B cell (primary cell): ENCODE data around the gene DPP9. TPM values are rescaled to one million over a fixed set of nuclear protein-coding genes. Genes with fewer than 3 reads are reported as not detected.

ENCODE experiments used
- ATAC-seq: fragments of 200-7000 bp; cut with Tn5 transposase; one replicate; pipeline ENCODE4 v1.10.0; 2021; ENCODE audit warnings: low read depth, mild to moderate bottlenecking, moderate number of reproducible peaks, moderate library complexity
- CTCF ChIA-PET: fragments of 350-600 bp; sonication (Branson Sonifier 250); formaldehyde crosslinking; loops from one replicate; lab custom pipeline; 2021; ENCODE audit warnings: antibody characterized with exemption, inconsistent platforms; lab: Charles Lee
- POLR2A ChIA-PET: fragments of 350-600 bp; sonication (Branson Sonifier 250); formaldehyde crosslinking; loops from one replicate; lab custom pipeline; 2021; ENCODE audit warnings: antibody characterized with exemption; lab: Charles Lee
- DNase-seq: peaks from one replicate; pipeline ENCODE4 v3.0.0; 2013
- H2AFZ ChIP-seq: 2 replicates; pipeline ENCODE4 v1.6.1; 2012; ENCODE audit warnings: mild to moderate bottlenecking, low read depth, low read length; ENCODE audit not compliant: insufficient read depth, poor library complexity, severe bottlenecking
- H3K27ac ChIP-seq, 2 donors: 1 replicate in 1 of 2; 2 replicates in 1 of 2; pipeline ENCODE4 v1.5.1; 2012 to 2013; ENCODE audit warnings: low read length in 2 of 2, mild to moderate bottlenecking in 2 of 2, moderate library complexity in 1 of 2
- H3K27me3 ChIP-seq, 4 experiments: fragments of 200-600 bp in 1 of 4; sonication (generic) in 1 of 4; replicated peaks in 1 of 4; 1 replicate in 2 of 4; 2 replicates in 2 of 4; pipeline versions ENCODE4 v1.6.1 to v1.7.0; 2013 to 2016; ENCODE audit warnings: low read length in 3 of 4, mild to moderate bottlenecking in 2 of 4, mixed read lengths in 1 of 4, moderate library complexity in 1 of 4; ENCODE audit not compliant: insufficient read depth in 4 of 4, control insufficient read depth in 3 of 4; ENCODE audit errors: control extremely low read depth in 1 of 4
- H3K36me3 ChIP-seq, 2 experiments: replicated peaks in 1 of 2; 1 replicate in 1 of 2; 2 replicates in 1 of 2; pipeline versions ENCODE4 v1.6.1 to v1.7.1; 2013; ENCODE audit warnings: low read length in 1 of 2; ENCODE audit not compliant: insufficient read depth in 2 of 2, control insufficient read depth in 1 of 2; ENCODE audit errors: control extremely low read depth in 1 of 2, extremely low read depth in 1 of 2
- H3K4me1 ChIP-seq, 2 donors: fragments of 200-600 bp in 1 of 2; sonication (generic) in 1 of 2; 1 replicate in 1 of 2; 2 replicates in 1 of 2; pipeline versions ENCODE4 v1.5.1 to v1.6.1; 2013 to 2017; ENCODE audit warnings: low read length in 2 of 2; ENCODE audit not compliant: control insufficient read depth in 2 of 2, insufficient read depth in 2 of 2
- H3K4me2 ChIP-seq: replicated peaks from 2 replicates; pipeline ENCODE3; 2012; ENCODE audit warnings: mild to moderate bottlenecking, low read depth, low read length; ENCODE audit not compliant: poor library complexity, severe bottlenecking
- H3K4me3 ChIP-seq, 5 experiments: fragments of 200-600 bp in 1 of 5; sonication (generic) in 1 of 5; 1 replicate in 3 of 5; 2 replicates in 2 of 5; pipeline versions ENCODE4 v1.5.1 to v1.7.0; 2011 to 2016; ENCODE audit warnings: low read length in 4 of 5, mild to moderate bottlenecking in 4 of 5, low read depth in 2 of 5, control low read depth in 1 of 5, moderate library complexity in 1 of 5; ENCODE audit not compliant: insufficient read depth in 1 of 5; ENCODE audit errors: control extremely low read depth in 1 of 5, extremely low read depth in 1 of 5
- H3K79me2 ChIP-seq: fragments of 200-600 bp; sonication (generic); one replicate; pipeline ENCODE4 v1.6.0; 2016; ENCODE audit warnings: low read length; ENCODE audit not compliant: control insufficient read depth, insufficient read depth
- H3K9ac ChIP-seq: fragments of 200-600 bp; sonication (generic); 2 replicates; pipeline ENCODE4 v1.6.1; 2017; ENCODE audit warnings: mild to moderate bottlenecking, low read length, moderate library complexity
- H3K9me3 ChIP-seq, 3 donors: one replicate each; pipeline versions ENCODE4 v1.6.1 to v1.7.1; 2013; ENCODE audit warnings: low read length in 2 of 3; ENCODE audit not compliant: control insufficient read depth in 2 of 3, insufficient read depth in 1 of 3; ENCODE audit errors: control extremely low read depth in 1 of 3
- H4K20me1 ChIP-seq: 2 replicates; pipeline ENCODE4 v1.6.0; 2012; ENCODE audit warnings: mild to moderate bottlenecking, low read length; ENCODE audit not compliant: insufficient read depth, control insufficient read depth, poor library complexity, severe bottlenecking
- H3K27ac Mint-ChIP-seq: one replicate; pipeline ENCODE4 v1.8.0; 2021; ENCODE audit warnings: mixed read lengths
- H3K27me3 Mint-ChIP-seq: one replicate; pipeline ENCODE4 v1.8.0; 2021; ENCODE audit warnings: mixed read lengths
- H3K4me1 Mint-ChIP-seq: one replicate; pipeline ENCODE4 v1.8.0; 2021; ENCODE audit warnings: mixed read lengths
- H3K4me3 Mint-ChIP-seq: one replicate; pipeline ENCODE4 v1.8.0; 2021; ENCODE audit warnings: mixed read lengths
- H3K9me3 Mint-ChIP-seq: one replicate; pipeline ENCODE4 v1.8.0; 2022; ENCODE audit warnings: mixed read lengths; ENCODE audit not compliant: insufficient read depth
- EZH2 ChIP-seq: IDR thresholded peaks from 2 replicates; pipeline ENCODE4 v1.6.1; 2012; ENCODE audit warnings: borderline replicate concordance, low read depth, mild to moderate bottlenecking, moderate library complexity, low read length; ENCODE audit not compliant: insufficient read depth, poor library complexity, severe bottlenecking
- WGBS: methylation state at CpG from one replicate; pipeline ENCODE4 v1.1.5; 2013; ENCODE audit warnings: missing lambda C conversion rate; ENCODE audit not compliant: insufficient coverage; 5-methylcytosine and 5-hydroxymethylcytosine counted together
- intact Hi-C: fragments of 100-400 bp; cut with micrococcal nuclease; formaldehyde crosslinking; loops from one replicate; pipeline ENCODE4 v1.10.0; 2022
- polyA plus RNA-seq: library from polyadenylated mRNA; depleted of rRNA; stranded (reverse); fragments of >200 nt; gene quantifications from 2 replicates; pipeline ENCODE4 v1.2.3, GENCODE V29; 2012
- total RNA-seq, 2 donors: library from RNA; stranded (reverse); fragments of 120-200 nt in 1 of 2; gene quantifications; 1 replicate in 1 of 2; 2 replicates in 1 of 2; pipeline versions ENCODE4 v1.2.3 to v1.2.4, GENCODE V29; 2013 to 2022
- TF ChIP-seq, protein P1 (sequence below): fragments of 200-600 bp; IDR thresholded peaks from one replicate; pipeline ENCODE4 v1.8.0; 2022; ENCODE audit warnings: antibody characterized with exemption, mild to moderate bottlenecking

DPP9 gene
- total and polyA plus RNA-seq, 2 donors (not counting 1 experiment from before 2014, with no cell fraction given), result 47.3 to 109 TPM

DNA sequence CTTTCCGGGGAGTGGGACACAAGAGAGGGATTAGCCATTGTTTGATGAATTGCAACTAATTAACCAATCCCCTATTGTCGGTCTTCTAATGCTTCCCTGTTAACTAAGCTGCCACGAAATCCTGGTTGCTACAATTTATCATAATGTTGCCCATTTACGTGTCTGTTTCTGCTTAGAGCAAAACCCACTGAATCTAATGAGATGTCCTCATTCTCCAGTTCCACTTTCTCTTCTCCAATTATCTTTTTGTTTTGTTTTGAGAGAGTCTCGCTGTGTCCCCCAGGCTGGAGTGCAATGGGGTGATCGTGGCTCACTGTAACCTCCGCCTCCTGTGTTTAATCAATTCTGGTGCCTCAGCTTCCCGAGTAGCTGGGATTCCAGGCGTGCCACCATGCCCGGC, 5.2 kb upstream of the DPP9 start:
- H3K36me3 ChIP-seq, result no peaks in the 10 kb centered on the region
- no peaks in the 10 kb centered on the region for H3K9me3 ChIP-seq
- Mint-ChIP-seq H3K4me1 (peaks cover 17% of the 10 kb centered on the region), H3K9me3 (no peaks in the 10 kb centered on the region), H3K4me3 (no peak overlapping the region), H3K27me3 (peaks cover 10% of the 10 kb centered on the region), H3K27ac (no peak overlapping the region)
- DNase-seq, result no peak
- intact Hi-C loops, result no loop called here
- H3K9ac ChIP-seq, result no peak overlapping the region
- H3K27me3 ChIP-seq, result no peaks in the 10 kb centered on the region
- no peak for ATAC-seq
- H3K4me1 ChIP-seq, result peaks cover 8 to 15% of the 10 kb centered on the region in 2 donors
- no peak overlapping the region for H3K4me3 ChIP-seq
- H3K4me2 ChIP-seq, result no peak overlapping the region
- 90% methylated on average over 8 of the region's 10 CpGs for WGBS
- POLR2A ChIA-PET, result no interaction called here
- TF ChIP-seq, protein P1, sequence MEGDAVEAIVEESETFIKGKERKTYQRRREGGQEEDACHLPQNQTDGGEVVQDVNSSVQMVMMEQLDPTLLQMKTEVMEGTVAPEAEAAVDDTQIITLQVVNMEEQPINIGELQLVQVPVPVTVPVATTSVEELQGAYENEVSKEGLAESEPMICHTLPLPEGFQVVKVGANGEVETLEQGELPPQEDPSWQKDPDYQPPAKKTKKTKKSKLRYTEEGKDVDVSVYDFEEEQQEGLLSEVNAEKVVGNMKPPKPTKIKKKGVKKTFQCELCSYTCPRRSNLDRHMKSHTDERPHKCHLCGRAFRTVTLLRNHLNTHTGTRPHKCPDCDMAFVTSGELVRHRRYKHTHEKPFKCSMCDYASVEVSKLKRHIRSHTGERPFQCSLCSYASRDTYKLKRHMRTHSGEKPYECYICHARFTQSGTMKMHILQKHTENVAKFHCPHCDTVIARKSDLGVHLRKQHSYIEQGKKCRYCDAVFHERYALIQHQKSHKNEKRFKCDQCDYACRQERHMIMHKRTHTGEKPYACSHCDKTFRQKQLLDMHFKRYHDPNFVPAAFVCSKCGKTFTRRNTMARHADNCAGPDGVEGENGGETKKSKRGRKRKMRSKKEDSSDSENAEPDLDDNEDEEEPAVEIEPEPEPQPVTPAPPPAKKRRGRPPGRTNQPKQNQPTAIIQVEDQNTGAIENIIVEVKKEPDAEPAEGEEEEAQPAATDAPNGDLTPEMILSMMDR, result no peak
- TF ChIP-seq EZH2, result no peak
- H4K20me1 ChIP-seq, result no peaks in the 10 kb centered on the region
- H3K79me2 ChIP-seq, result no peaks in the 10 kb centered on the region
- CTCF ChIA-PET, result interaction anchor here (7.0 kb wide), 1 partner anchor 61 kb away, joined by 102 read pairs; the partner anchor contains the start of gene FEM1A
- H3K27ac ChIP-seq, result no peak overlapping the region
- H2AFZ ChIP-seq, result no peak overlapping the region
